ENCODE results near the gene MEIS1. TPM values are rescaled to one million over a fixed set of nuclear protein-coding genes. Genes with fewer than 3 reads are reported as not detected.

Gene MEIS1
- total RNA-seq, 1 donor from 2014 or later, result 11.8 TPM

DNA sequence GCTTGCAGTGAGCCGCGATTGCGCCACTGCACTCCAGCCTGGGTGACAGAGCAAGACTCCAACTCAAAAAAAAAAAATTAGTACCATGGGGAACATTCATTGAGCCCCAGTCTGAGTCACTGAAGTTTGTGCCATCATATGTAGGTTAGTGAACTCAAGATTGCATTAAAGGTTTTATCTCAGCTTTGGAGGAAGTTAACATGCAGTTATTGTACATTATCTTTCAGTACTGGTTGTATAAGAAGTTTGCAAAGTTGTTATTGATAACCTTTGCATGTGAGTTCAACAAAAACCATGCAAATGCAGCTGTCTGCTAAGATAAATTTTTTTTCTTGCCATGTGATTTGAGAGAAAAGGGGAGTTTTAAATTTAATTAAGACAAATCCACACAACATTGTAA, 95.7 kb downstream of the MEIS1 start:
- DNase-seq (ENCODE audit: extremely low read depth, low read depth, low spot score), result no peak

DNA sequence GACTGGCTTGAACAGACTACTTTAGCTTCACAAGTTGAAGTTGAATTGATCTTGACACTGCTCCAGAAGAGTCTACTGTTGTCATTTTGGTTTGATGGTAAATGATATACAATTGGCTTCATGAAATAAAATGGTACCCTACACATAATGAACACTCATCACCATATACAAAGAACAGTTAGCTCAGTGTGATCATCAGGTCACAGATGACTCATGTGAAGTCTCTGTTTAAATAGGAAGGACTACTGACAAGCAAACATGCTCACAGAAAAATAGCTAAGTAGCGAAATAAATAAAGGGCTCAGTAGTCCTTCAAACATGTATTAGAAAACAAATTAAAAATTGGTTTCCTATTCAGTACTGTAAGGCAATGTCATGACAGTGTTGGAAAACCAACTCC, 96.2 kb downstream of the MEIS1 start:
- no peak for DNase-seq (ENCODE audit: extremely low read depth, low read depth, low spot score)

DNA sequence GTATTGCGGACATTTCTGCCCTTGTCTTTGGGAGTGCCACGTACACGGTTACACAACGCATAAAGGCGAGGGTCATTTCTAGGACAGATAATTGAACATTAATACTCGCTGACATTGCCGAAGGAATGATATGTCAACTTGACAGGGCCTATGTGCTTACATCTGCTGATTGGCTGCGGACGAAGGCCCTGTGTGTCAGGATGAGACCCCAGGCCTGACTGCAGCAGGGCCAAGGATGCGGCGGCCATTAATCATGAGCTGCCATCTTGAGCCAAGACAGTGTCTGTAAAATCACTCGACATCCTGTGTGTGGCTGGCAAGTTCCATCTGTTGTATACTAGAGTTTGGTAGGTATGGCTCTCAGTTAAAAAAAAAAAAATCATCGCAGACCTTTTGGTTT, 96.6 kb downstream of the MEIS1 start:
- no peak for DNase-seq (ENCODE audit: extremely low read depth, low read depth, low spot score)

DNA sequence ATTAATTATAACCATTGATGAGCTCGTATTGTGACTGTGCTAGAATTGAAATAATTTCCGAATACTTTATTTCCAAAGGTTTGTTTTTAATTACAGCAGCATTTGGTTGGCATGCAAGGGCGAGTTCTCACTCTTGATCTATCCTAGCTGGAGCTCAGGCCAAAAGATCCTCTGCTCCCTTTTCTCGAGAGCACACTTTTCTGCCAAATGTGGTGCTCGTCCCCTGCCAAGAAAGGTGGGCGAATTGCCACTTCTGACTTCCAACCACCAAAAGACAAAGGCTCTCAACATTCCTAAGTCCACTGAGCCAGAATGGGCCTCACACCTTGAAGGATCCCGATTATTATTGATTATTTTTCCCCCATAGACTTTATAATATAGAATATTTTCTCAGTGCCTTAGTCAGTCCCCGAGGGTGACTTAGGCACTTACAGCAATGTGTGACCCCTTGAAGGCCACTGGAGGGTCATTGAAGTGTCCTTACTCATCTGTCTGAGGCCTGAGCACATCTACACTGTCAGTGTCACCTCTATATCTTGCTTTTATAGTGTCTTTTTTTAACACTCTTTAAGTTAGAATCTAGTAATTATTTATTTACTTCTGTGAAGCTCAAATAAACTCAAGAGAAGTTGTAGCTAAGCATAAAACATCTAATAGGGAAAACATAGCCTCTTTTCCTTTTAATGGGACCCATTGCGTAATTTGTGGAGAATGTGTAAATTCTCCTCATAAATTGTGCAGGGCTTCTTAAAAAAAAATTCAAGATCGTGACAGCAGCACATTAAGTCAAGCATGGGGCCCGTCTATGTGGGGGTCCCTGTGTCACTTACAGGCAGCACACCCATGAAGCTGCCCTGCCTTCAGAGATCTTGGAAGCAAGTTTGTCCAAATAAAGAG, 98.3 kb downstream of the MEIS1 start:
- no peak for DNase-seq (ENCODE audit: extremely low read depth, low read depth, low spot score)

DNA sequence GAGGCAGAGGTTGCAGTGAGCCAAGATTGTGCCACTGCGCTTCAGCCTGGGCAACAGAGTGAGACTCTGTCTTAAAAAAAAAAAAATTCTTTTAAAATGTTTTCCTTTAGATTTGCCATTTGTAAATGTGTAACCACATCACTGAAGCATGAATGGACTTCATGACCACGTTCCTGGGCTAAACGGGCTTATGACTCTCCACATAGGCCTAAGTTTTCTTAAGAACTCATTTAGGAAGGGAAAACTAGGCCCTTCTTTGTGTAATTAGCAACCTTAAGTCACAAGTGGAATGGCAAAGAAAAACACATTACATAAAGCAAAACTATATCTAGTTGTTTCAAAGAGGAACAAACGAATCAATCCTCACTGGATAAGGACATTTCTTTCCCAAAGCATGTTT, 99.5 kb downstream of the MEIS1 start:
- DNase-seq (ENCODE audit: extremely low read depth, low read depth, low spot score), result no peak

DNA sequence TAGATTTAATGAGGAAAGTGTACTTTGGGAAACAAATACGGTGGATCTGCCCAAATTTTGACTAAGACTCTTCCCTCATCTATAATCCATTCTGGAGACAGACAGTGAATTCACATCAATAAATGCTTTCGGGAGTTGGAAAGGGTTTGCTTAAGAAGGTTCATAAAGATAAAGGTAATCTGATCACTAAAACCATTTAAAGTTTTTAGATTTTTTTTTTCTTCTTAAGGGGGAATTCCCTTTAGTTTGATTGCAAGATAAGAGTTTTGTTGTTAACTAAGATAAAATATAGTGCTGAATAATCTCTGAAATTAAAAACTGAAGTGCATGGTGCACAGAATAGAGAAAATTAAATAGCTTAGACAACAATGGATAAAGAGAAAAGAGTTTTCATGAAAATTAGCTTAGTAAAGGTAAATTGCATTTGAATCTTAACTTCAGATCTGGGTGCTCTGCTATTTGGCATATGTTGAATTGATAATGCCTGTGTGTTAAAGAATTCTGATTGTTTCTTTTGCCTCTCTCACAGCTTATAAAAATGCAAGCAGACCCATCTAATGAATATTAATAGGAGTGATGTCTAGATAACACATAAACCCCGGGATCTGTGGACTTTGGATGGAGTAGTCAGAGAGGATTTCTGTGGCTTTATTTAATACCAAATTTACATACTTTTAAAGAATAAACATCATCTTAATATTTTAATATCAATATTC, 100.8 kb downstream of the MEIS1 start:
- DNase-seq (ENCODE audit: extremely low read depth, low read depth, low spot score), result no peak

DNA sequence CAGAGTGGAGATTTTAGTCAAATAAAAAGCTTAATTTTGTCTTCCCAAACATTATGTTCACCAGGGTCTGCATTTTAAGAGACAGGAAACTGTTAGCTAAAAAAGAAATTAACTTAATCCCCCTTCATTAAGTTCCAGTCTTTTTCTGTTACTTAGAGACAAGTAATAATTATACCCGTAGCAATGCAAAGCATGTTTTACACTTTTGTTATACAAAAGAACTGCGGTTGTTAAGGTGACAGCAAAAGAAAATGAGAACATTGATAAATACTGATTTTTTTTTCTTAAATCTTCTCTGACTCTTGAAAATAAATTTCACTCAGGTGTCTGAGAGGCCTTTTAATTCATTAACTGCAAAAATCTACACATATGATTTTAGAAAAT, 101.4 kb downstream of the MEIS1 start:
- DNase-seq (ENCODE audit: extremely low read depth, low read depth, low spot score), result no peak

DNA sequence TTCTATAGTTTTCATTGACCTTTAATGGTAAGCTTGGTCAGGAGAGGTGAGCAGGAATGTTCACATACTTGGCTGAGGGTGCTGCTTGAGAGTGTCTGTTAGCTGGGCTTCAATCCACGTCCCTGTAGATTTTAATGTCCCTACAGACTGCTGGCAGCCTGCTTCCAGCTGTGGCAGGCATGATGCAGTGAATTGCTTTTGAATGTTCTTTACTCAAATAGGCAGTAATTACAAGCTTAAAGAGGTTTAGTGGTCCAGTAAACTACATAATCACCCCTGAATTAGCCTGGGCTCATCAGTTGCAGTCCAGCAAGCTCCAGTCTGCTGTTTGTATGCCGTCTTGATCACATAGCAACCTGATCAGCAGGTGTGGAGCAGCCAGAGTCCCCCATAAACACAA, 102.1 kb downstream of the MEIS1 start:
- no peak for DNase-seq (ENCODE audit: extremely low read depth, low read depth, low spot score)

DNA sequence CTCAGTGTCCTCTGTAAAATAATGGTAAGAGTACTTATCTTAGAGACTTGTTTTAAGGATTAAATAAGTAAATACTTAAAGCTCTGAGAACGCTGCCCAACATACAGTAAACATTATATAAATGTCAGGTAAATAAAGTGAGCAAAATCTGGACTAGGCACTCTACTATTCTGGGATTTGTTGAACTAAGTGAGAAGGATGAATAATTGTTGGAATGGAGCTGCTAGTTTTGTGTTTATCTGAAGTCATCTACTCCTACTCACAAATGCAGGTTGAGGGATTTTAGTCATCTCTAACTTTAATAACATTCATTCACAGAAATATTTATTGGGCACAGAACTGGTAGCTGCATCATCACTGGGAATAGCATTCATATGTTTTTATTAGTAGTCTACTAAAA, 103.4 kb downstream of the MEIS1 start:
- no peak for DNase-seq (ENCODE audit: extremely low read depth, low read depth, low spot score)

DNA sequence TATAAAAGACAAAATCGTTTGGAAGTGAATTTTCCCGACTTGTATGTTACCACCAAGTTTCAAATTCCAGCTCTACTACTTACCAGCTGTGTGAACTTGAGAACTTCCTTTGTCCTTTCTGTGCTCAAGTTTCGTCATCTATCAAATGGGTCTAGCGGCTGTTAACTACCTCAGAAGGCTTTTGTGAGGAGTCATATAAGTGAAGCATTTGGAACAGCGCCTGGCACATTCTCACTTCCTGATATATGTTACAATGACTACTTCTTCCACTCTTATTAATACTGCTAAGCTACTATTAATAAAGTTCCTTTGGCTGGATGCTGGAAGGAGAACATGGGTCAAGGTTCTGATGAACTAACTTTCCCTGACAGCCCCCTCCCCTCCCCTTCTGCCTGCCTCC, 104.5 kb downstream of the MEIS1 start:
- no peak for DNase-seq (ENCODE audit: extremely low read depth, low read depth, low spot score)

DNA sequence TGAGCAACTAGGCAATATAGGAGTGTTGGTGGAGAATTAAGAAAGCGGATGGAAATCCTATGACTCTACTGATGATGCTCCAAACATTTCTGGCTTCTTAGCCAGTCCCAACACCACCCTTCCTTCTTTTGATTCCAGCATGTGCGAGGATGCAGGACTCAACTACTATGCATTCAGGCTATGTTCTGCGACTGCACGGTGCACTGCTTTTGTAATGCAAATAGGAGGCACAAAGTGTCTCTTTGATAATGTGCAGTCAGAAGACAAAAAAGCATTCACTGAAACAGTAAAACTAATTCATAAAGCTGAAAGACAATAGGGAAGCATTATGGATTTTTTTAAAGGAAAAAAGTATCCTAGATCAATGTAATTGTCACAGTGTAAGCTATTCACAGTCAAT, 106.7 kb downstream of the MEIS1 start:
- no peak for DNase-seq (ENCODE audit: extremely low read depth, low read depth, low spot score)

DNA sequence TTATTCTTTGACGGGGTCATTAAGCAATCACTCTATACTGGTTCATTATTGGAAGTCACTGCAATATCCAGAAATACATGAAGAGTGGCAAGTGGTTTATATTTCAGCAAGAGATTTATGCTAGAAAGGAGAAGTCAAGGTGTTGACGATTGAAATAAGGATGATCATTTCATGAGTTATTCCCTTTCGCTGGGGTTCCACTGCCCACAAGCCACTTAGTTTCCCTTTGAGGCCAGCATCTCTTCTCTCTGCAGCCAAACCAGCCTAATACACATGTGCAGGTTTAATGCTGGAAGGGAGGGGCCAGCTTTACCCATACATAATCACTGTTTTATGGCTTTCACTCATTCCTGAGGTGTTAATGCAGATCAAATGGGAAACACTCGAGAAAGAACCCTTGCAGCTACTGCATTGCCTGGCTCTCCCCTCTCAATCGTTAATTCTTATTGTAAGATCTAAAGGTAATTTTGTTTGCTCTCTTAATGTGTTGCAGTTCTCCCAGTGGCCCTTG, 108.4 kb downstream of the MEIS1 start:
- DNase-seq (ENCODE audit: extremely low read depth, low read depth, low spot score), result no peak

DNA sequence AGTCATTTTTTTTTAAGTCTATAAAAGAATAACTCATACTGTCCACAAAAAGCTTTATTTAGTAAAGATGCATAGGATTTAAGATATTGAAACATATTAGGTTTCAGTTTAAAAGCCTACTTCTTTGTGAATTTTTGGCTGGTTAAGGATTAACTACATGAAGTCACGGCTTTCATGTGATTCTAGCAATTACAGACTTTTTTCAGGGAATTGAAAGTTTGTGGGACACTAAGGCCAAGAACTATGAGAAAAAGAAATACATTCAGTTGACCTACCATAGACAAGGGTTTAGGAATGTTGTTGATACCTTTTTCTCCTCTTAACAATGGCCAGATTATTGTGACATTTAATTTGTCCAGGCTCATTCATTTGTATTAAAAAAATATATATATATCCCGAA, 109.3 kb downstream of the MEIS1 start:
- no peak for DNase-seq (ENCODE audit: extremely low read depth, low read depth, low spot score)

DNA sequence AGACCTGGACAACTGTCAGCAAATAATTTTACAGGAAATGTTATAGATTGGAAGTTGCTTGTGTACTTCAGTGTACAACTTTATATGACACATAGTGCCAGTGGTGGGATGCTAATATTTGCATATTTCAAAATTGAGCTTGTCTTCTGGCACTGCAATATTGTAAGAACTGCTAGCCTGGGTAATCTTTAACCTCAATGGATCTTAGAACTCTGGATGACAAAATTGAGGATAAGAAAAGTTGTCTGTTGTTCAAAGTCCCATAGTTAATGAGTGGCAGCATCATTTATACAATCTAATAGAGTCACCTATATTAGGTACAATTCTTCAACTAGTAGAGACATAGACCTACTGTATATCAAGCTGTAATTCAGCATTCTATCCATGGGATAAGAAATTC, 110.3 kb downstream of the MEIS1 start:
- no peak for DNase-seq (ENCODE audit: extremely low read depth, low read depth, low spot score)

DNA sequence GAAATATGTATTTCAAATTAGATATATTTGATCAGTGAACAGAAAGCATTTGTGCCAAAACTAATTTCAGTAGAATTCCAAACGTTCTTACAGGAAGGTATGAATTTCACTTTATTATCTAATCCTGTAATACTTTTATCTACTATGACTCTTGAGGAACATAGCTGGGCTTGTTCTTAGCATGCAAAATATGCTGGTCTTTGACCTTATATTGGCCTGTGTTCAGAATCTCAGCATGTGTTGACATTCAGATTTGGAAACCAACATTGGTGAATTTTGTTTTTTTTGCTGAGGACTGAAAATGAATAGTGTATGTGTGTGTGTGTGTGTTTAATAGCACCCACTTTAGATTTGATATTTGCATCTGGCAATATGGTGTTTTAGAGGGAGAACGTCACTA, 112.2 kb downstream of the MEIS1 start:
- no peak for DNase-seq (ENCODE audit: extremely low read depth, low read depth, low spot score)

DNA sequence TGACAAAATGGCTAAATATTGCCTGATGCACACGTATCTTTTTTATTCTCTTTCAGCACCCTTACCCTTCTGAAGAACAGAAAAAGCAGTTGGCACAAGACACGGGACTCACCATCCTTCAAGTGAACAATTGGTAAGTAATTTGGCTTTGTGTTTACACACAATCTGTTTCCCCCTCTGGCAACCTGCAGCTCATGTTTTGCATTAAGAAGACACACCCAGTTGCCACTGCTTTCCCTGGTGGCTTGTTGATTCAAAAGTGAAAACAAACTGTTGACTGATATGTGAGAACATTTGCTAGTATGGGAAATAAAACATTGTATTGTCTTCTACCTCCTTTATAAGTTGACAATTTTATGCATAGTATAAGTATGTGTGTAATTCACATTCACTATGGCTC, 113.0 kb downstream of the MEIS1 start:
- DNase-seq (ENCODE audit: extremely low read depth, low read depth, low spot score), result no peak

DNA sequence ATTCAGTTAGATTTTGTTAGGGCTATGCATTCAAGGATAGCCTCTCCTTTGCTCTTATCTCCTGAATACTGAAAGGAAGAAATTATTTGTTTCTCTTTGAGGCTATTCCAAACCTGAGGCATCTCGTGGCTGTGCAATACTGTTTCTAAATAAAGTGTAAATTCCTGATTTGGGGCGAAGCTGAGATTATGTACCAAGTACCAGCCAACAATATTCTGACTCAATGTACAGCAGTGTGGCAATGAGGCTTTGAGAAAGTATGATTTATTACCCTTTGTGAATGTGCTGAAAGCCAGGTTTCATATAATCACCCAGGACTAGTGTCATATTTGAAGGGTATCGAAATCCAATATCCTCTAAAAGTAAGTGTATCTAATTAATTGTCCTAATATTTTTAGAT, 113.5 kb downstream of the MEIS1 start:
- no peak for DNase-seq (ENCODE audit: extremely low read depth, low read depth, low spot score)

DNA sequence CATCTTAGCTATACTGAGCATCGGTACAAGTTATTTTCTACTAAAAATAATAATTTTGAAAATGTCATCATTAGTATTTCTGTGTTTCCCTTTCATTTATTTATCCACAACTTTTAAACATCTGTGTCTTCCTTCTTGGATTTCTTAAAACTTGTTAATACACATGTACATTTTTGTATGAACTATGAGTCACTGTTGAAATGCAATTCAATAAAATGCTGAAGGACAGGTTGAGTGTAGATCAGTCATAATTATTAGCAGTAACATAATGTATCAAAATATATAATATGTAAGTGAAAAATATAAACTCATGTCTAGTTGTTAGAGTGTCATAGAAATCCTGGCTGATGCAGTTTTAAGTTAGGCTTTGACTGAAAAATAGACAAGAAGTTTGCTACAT, 115.9 kb downstream of the MEIS1 start:
- no peak for DNase-seq (ENCODE audit: extremely low read depth, low read depth, low spot score)

DNA sequence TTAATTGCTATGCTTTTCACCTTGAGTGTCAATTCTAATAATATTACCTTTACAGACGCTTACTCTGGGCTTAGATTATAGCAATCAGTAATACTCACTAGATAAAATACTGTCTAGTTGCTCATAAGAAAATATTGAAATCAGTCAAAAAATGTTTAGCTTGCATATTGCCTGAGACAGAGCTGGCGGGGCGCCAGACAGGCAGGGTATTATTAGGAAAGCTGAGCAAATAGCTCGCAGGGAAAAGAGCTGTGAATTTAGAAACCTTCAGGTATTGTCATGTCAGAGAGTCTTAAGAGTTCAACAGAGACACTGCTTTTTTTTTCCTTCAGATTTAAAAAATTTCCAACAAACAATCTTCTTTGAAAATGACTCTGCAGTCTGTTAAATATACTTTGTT, 118.4 kb downstream of the MEIS1 start:
- no peak for DNase-seq (ENCODE audit: extremely low read depth, low read depth, low spot score)

DNA sequence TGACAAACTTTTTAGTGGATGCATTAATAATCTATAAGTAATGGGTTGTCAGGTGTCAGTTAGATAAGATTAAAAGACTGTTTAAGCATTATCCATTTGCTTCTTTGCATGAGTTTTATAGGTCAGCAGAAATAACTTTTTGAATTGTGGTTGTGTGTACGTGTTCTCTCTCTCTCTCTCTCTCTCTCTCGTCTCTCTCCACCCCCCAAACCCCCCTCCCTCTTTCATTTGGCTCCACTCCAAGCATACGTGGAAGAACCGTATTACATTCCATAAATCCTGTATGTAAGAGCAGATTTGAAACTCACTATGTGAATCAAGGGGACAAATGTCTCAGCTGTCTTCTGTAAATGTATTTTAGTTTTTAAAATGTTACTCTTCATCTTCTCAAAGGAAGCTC, 120.2 kb downstream of the MEIS1 start:
- no peak for DNase-seq (ENCODE audit: extremely low read depth, low read depth, low spot score)

DNA sequence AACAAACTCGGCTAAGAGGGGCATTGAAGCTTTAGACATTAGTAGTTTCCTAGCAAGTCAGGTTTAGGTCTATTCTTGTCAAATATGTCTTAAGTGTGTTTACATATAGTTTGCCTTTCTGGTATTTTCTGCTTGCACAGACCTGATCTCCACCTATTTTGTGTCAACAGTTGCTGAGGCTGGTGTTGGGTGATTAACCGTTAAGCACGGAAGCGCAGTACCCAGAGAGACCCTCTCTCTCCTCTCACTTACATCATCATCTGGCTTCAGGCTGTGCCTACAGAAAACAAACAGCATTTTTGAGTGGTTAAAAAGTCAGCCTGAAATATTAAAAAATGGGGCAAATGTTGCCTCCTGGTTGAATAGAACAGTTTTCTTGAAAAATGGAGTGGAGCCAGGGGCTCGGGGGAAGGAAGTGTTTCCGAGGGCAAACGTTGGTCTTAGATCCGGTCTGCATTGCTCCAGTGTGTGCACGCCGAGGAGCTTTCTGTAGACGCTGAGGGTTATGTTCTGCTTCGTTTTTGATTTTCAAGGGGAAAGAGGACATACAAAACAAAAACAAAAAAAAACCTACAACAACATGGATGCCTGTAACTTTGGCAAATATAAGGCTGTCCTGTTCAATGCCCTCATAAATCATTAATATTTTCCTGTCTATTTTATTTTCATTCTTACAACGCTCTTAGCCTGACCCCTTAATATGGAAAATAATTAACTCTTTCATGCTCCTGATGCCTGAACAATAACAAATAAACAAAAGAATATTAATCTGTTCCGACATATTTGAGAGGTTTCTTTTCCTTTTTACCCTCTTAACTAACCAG, 120.8 kb downstream of the MEIS1 start:
- DNase-seq (ENCODE audit: extremely low read depth, low read depth, low spot score), result no peak
